ENCODE measurements around the gene VAT1L.

Gene VAT1L

DNA sequence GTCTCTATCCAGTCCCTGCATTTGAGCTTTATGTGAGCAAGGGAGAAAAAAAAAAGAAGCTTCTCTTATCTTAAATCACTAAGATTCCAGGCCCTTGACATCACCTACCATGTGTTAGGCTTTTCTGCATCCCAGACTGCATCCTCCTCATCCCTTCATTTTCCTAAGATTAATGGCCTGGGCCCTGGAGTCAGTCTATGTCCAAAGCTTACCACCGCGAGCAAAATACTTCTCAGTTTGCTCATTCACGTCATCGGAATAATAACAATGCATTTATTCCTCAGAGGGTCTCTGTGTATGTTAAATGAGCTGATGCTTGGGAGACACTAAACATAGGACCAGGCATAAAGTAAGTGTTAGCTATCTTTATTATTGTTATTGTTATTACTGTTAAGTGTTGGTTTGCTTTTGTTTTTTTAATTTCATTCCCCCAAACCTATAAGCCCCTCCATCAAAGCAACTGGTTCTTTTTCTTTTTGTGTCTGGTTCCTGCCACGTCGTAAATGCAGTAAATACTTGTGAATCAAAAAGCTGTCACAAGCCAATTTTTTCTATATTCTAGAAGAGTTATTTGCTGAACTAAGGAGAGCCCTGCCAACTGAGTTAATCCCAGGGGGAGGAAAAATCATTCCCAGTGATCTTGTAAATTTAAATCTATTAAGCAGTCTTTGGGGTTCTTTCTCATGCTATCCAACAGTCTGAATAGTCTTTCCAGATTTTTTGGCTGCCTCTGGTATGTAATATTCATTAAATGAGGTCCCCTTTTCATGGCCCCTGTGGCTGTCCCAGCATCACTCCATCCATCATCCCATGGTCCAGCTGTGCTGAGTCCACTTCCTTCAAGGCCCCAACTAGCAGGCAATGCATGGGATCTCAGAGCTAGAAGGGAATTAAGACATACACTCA is 46.5 kb downstream of the VAT1L start:
- no peaks in the 10 kb centered on the region for H3K27me3 ChIP-seq (ENCODE audit: control insufficient read depth in 1 of 2, insufficient read depth in 2 of 2, low read length in 2 of 2)
- no peak overlapping the region for H3K4me3 ChIP-seq (ENCODE audit: low read length in 2 of 2)
- H3K36me3 ChIP-seq (ENCODE audit: control insufficient read depth in 2 of 2, insufficient read depth in 2 of 2, low read length in 2 of 2) = no peaks in the 10 kb centered on the region
- no peak overlapping the region for H3K27ac ChIP-seq (ENCODE audit: low read length)
- no peak overlapping the region for H3K9ac ChIP-seq (ENCODE audit: low read length in 2 of 2)
- H3K4me1 ChIP-seq (ENCODE audit: control insufficient read depth, insufficient read depth, low read length) = no peaks in the 10 kb centered on the region
- H3K9me3 ChIP-seq (ENCODE audit: control insufficient read depth in 2 of 2, low read length in 2 of 2) = no peaks in the 10 kb centered on the region

DNA sequence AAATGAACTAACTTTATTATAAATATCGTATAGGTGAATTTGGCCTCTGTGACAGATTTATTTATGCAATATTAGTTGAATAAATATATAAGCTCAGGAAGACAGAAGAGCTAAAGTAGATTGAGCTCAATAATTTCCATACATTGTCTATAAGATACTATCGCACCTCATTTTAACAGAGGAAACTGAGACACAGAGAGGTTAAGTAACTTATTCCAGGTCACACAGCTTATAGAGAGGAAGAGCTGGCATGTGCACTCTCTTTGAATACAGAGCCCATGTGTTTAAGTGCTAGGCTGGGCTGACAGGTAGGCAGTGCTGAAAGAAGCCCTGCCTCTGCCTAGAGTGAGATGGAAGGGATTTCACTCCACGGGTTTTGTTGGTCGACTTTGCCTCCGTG is 48.4 kb downstream of the VAT1L start:
- Histone ChIP-seq H3K27me3 (ENCODE audit: control insufficient read depth in 1 of 2, insufficient read depth in 2 of 2, low read length in 2 of 2) (no peaks in the 10 kb centered on the region), H3K9me3 (ENCODE audit: control insufficient read depth in 2 of 2, low read length in 2 of 2) (no peaks in the 10 kb centered on the region), H3K27ac (ENCODE audit: low read length) (no peak overlapping the region), H3K9ac (ENCODE audit: low read length in 2 of 2) (no peak overlapping the region), H3K4me3 (ENCODE audit: low read length in 2 of 2) (no peak overlapping the region), H3K4me1 (ENCODE audit: control insufficient read depth, insufficient read depth, low read length) (no peaks in the 10 kb centered on the region), H3K36me3 (ENCODE audit: control insufficient read depth in 2 of 2, insufficient read depth in 2 of 2, low read length in 2 of 2) (no peaks in the 10 kb centered on the region)

DNA sequence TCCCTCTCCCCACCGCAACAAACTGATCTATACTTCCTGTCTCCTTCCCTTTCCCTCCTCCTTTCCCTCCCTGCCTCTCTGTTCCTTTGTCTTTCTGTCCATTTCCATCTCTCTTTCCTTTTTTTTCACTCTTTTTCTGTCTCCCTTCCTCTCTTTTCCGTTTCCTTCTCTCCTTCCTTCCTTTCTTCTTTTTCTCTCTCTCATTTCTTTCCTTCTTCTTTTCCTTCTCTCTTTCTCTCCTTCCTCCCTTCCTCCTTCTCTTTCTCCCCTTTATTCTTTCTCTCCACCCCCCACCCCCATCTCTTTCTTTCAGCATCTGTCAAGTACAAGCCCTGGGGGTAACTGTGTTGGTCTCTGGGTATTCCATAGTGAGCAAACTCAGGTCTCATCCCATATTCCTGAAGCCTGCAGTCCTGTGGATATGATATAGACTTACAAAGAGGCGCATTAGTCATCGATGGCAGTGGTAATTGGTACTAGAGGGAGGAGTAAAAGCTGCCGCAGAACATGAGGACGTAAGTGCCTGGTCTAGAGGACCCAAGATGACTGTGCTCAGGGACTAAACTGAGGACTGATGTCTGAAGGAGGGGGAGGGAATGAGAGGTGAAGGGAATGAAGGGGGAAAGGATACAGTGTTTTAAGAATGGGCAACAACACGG is 50.4 kb downstream of the VAT1L start:
- Histone ChIP-seq H3K27me3 (ENCODE audit: control insufficient read depth in 1 of 2, insufficient read depth in 2 of 2, low read length in 2 of 2) (no peaks in the 10 kb centered on the region), H3K9me3 (ENCODE audit: control insufficient read depth in 2 of 2, low read length in 2 of 2) (no peaks in the 10 kb centered on the region), H3K27ac (ENCODE audit: low read length) (no peak overlapping the region), H3K4me1 (ENCODE audit: control insufficient read depth, insufficient read depth, low read length) (no peaks in the 10 kb centered on the region), H3K4me3 (ENCODE audit: low read length in 2 of 2) (no peak overlapping the region), H3K9ac (ENCODE audit: low read length in 2 of 2) (no peak overlapping the region), H3K36me3 (ENCODE audit: control insufficient read depth in 2 of 2, insufficient read depth in 2 of 2, low read length in 2 of 2) (no peaks in the 10 kb centered on the region)

DNA sequence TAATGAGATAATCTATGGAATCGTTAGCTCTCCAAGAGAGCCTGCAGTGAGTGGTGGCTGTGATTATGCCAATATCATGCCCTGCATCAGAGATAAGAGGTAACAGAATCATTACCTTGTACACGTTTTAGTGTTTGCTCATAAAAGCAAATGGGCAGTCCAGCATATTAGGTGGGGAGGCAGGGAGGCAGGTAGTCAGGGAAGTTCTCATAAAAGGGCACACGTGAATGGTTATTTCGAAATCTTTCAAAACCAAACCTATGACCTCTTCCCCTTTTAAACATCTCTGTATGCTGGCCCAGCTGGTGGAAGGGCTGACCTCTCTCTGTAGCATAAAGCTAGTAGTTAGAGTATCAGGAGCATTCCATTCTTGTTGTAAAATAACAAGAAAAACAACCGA is 51.7 kb downstream of the VAT1L start:
- Histone ChIP-seq H3K27me3 (ENCODE audit: control insufficient read depth in 1 of 2, insufficient read depth in 2 of 2, low read length in 2 of 2) (no peaks in the 10 kb centered on the region), H3K9me3 (ENCODE audit: control insufficient read depth in 2 of 2, low read length in 2 of 2) (no peaks in the 10 kb centered on the region), H3K27ac (ENCODE audit: low read length) (no peak overlapping the region), H3K4me1 (ENCODE audit: control insufficient read depth, insufficient read depth, low read length) (no peaks in the 10 kb centered on the region), H3K9ac (ENCODE audit: low read length in 2 of 2) (no peak overlapping the region), H3K36me3 (ENCODE audit: control insufficient read depth in 2 of 2, insufficient read depth in 2 of 2, low read length in 2 of 2) (no peaks in the 10 kb centered on the region), H3K4me3 (ENCODE audit: low read length in 2 of 2) (no peak overlapping the region)

- no peak overlapping the region for H3K27ac ChIP-seq (ENCODE audit: low read length)
- no peaks in the 10 kb centered on the region for H3K36me3 ChIP-seq (ENCODE audit: control insufficient read depth in 2 of 2, insufficient read depth in 2 of 2, low read length in 2 of 2)
- no peak overlapping the region for H3K4me3 ChIP-seq (ENCODE audit: low read length in 2 of 2)
- no peaks in the 10 kb centered on the region for H3K27me3 ChIP-seq (ENCODE audit: control insufficient read depth in 1 of 2, insufficient read depth in 2 of 2, low read length in 2 of 2)
- H3K9ac ChIP-seq (ENCODE audit: low read length in 2 of 2) = no peak overlapping the region
- H3K9me3 ChIP-seq (ENCODE audit: control insufficient read depth in 2 of 2, low read length in 2 of 2) = no peaks in the 10 kb centered on the region
- no peaks in the 10 kb centered on the region for H3K4me1 ChIP-seq (ENCODE audit: control insufficient read depth, insufficient read depth, low read length)
These were observed 52.5 kb downstream of the VAT1L start for GRCh38 chr16:77840673-77841501.

DNA sequence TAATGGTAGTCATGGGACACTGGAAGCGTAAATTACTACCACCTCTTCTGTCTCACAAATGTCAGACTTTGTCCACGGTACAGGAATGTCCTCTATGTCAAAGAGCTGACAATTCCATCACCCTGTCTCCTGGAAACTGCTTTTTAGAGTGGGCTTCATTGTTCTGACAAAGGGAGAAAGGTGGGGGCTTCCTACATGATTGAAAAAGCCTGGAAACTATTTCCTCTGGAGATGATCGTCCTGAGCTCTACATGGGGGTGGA is 53.1 kb downstream of the VAT1L start:
- Histone ChIP-seq H3K4me3 (ENCODE audit: low read length in 2 of 2) (no peak overlapping the region), H3K4me1 (ENCODE audit: control insufficient read depth, insufficient read depth, low read length) (no peaks in the 10 kb centered on the region), H3K27ac (ENCODE audit: low read length) (no peak overlapping the region), H3K36me3 (ENCODE audit: control insufficient read depth in 2 of 2, insufficient read depth in 2 of 2, low read length in 2 of 2) (no peaks in the 10 kb centered on the region), H3K27me3 (ENCODE audit: control insufficient read depth in 1 of 2, insufficient read depth in 2 of 2, low read length in 2 of 2) (no peaks in the 10 kb centered on the region), H3K9ac (ENCODE audit: low read length in 2 of 2) (no peak overlapping the region), H3K9me3 (ENCODE audit: control insufficient read depth in 2 of 2, low read length in 2 of 2) (no peaks in the 10 kb centered on the region)

- Histone ChIP-seq H3K9me3 (ENCODE audit: control insufficient read depth in 2 of 2, low read length in 2 of 2) (no peaks in the 10 kb centered on the region), H3K27ac (ENCODE audit: low read length) (no peak overlapping the region), H3K27me3 (ENCODE audit: control insufficient read depth in 1 of 2, insufficient read depth in 2 of 2, low read length in 2 of 2) (peaks cover 0 to 2% of the 10 kb centered on the region in 2 donors), H3K36me3 (ENCODE audit: control insufficient read depth in 2 of 2, insufficient read depth in 2 of 2, low read length in 2 of 2) (no peaks in the 10 kb centered on the region), H3K4me1 (ENCODE audit: control insufficient read depth, insufficient read depth, low read length) (no peaks in the 10 kb centered on the region), H3K4me3 (ENCODE audit: low read length in 2 of 2) (no peak overlapping the region), H3K9ac (ENCODE audit: low read length in 2 of 2) (no peak overlapping the region)
These were observed 54.1 kb downstream of the VAT1L start for GRCh38 chr16:77842468-77842867.

GRCh38 chr16:77843405-77843804 is 55.0 kb downstream of the VAT1L start:
- peaks cover 0 to under 1% of the 10 kb centered on the region in 2 donors for H3K9me3 ChIP-seq (ENCODE audit: control insufficient read depth in 2 of 2, low read length in 2 of 2)
- H3K4me3 ChIP-seq (ENCODE audit: low read length in 2 of 2) = no peak overlapping the region
- H3K27me3 ChIP-seq (ENCODE audit: control insufficient read depth in 1 of 2, insufficient read depth in 2 of 2, low read length in 2 of 2) = peaks cover 0 to 4% of the 10 kb centered on the region in 2 donors
- H3K27ac ChIP-seq (ENCODE audit: low read length) = no peak overlapping the region
- H3K36me3 ChIP-seq (ENCODE audit: control insufficient read depth in 2 of 2, insufficient read depth in 2 of 2, low read length in 2 of 2) = no peaks in the 10 kb centered on the region
- no peaks in the 10 kb centered on the region for H3K4me1 ChIP-seq (ENCODE audit: control insufficient read depth, insufficient read depth, low read length)
- no peak overlapping the region for H3K9ac ChIP-seq (ENCODE audit: low read length in 2 of 2)

- Histone ChIP-seq H3K4me1 (ENCODE audit: control insufficient read depth, insufficient read depth, low read length) (no peaks in the 10 kb centered on the region), H3K9ac (ENCODE audit: low read length in 2 of 2) (no peak overlapping the region), H3K27me3 (ENCODE audit: control insufficient read depth in 1 of 2, insufficient read depth in 2 of 2, low read length in 2 of 2) (peaks cover 0 to 5% of the 10 kb centered on the region in 2 donors), H3K27ac (ENCODE audit: low read length) (no peak overlapping the region), H3K36me3 (ENCODE audit: control insufficient read depth in 2 of 2, insufficient read depth in 2 of 2, low read length in 2 of 2) (no peaks in the 10 kb centered on the region), H3K4me3 (ENCODE audit: low read length in 2 of 2) (no peak overlapping the region), H3K9me3 (ENCODE audit: control insufficient read depth in 2 of 2, low read length in 2 of 2) (peaks cover 0 to 3% of the 10 kb centered on the region in 2 donors)
These were observed 56.4 kb downstream of the VAT1L start for GRCh38 chr16:77844801-77845200.

GRCh38 chr16:77849646-77850258 is 61.4 kb downstream of the VAT1L start:
- H3K4me1 ChIP-seq (ENCODE audit: control insufficient read depth, insufficient read depth, low read length) = no peaks in the 10 kb centered on the region
- H3K27me3 ChIP-seq (ENCODE audit: control insufficient read depth in 1 of 2, insufficient read depth in 2 of 2, low read length in 2 of 2) = peaks cover 0 to 9% of the 10 kb centered on the region in 2 donors
- no peak overlapping the region for H3K9ac ChIP-seq (ENCODE audit: low read length in 2 of 2)
- H3K4me3 ChIP-seq (ENCODE audit: low read length in 2 of 2) = no peak overlapping the region
- no peak overlapping the region for H3K27ac ChIP-seq (ENCODE audit: low read length)
- peaks cover 0 to 3% of the 10 kb centered on the region in 2 donors for H3K9me3 ChIP-seq (ENCODE audit: control insufficient read depth in 2 of 2, low read length in 2 of 2)
- H3K36me3 ChIP-seq (ENCODE audit: control insufficient read depth in 2 of 2, insufficient read depth in 2 of 2, low read length in 2 of 2) = no peaks in the 10 kb centered on the region

Measured in stomach smooth muscle (tissue), 2 donors.